Calu3 (cell line): ENCODE data around the gene ARL1. TPM values are rescaled to one million over a fixed set of nuclear protein-coding genes. Genes with fewer than 3 reads are reported as not detected.

Experiments
- Bru-seq: library from RNA; stranded (reverse); fragments of 400-500 nt; gene quantifications from one replicate; lab custom pipeline; 2021; lab: Mats Ljungman, UMichigan
- BruChase-seq, 2 experiments: library from RNA; stranded (reverse); fragments of 400-500 nt; gene quantifications; one replicate each; lab custom pipeline; 2021; lab: Mats Ljungman, UMichigan
- BruUV-seq: library from RNA; stranded (reverse); fragments of 400-500 nt; replicated peaks from 2 replicates; lab custom pipeline; 2021; lab: Mats Ljungman, UMichigan
- CTCF ChIA-PET: fragments of 300-600 bp; sonication (Branson Sonifier 250); formaldehyde crosslinking; loops from one replicate; lab custom pipeline; 2022; ENCODE audit warnings: antibody characterized with exemption; lab: Charles Lee
- DNase-seq: peaks from one replicate; pipeline ENCODE4 v3.0.0; 2022
- H3K27ac Mint-ChIP-seq: one replicate; pipeline ENCODE4 v1.8.0; 2022; ENCODE audit warnings: mixed read lengths; ENCODE audit not compliant: unreplicated experiment
- H3K27me3 Mint-ChIP-seq: one replicate; pipeline ENCODE4 v1.8.0; 2022; ENCODE audit warnings: mixed read lengths; ENCODE audit not compliant: unreplicated experiment
- H3K36me3 Mint-ChIP-seq: one replicate; pipeline ENCODE4 v1.8.0; 2022; ENCODE audit warnings: mild to moderate bottlenecking, moderate library complexity, mixed read lengths; ENCODE audit not compliant: insufficient read depth, unreplicated experiment
- H3K4me1 Mint-ChIP-seq: one replicate; pipeline ENCODE4 v1.8.0; 2022; ENCODE audit warnings: mild to moderate bottlenecking, low read depth, mixed read lengths; ENCODE audit not compliant: unreplicated experiment
- H3K4me3 Mint-ChIP-seq: one replicate; pipeline ENCODE4 v1.8.0; 2022; ENCODE audit warnings: mild to moderate bottlenecking, low read depth, moderate library complexity, mixed read lengths; ENCODE audit not compliant: unreplicated experiment
- H3K9me3 Mint-ChIP-seq: one replicate; pipeline ENCODE4 v1.8.0; 2022; ENCODE audit warnings: low read depth, mixed read lengths; ENCODE audit not compliant: unreplicated experiment
- intact Hi-C: fragments of 100-400 bp; cut with micrococcal nuclease; formaldehyde crosslinking; loops from one replicate; pipeline ENCODE4 v1.10.0; 2022; ENCODE audit not compliant: unreplicated experiment
- long read RNA-seq: library from polyadenylated mRNA; stranded (forward); transcript quantifications from one replicate; pipeline ENCODE4 v2.0.0, GENCODE V29; 2022
- total RNA-seq: library from RNA; stranded (reverse); gene quantifications from 2 replicates; pipeline ENCODE4 v1.2.3, GENCODE V29; 2022
- TF ChIP-seq, protein P1 (sequence below): fragments of 200-600 bp; IDR thresholded peaks from one replicate; pipeline ENCODE4 v1.8.0; 2022; ENCODE audit warnings: antibody characterized with exemption; ENCODE audit not compliant: unreplicated experiment

Gene ARL1
- 131 and 134 TPM in 2 replicates for total RNA-seq
- Bru-seq, nascent RNA, result percentile 87 among the genes with signal in this experiment
- percentile 96 among the genes with signal in this experiment for BruChase-seq, experiment 1, labeled RNA remaining after a 6-hour chase
- percentile 91 among the genes with signal in this experiment for BruChase-seq, experiment 2, labeled RNA remaining after a 2-hour chase
- long read RNA-seq, transcript ARL1-201 (6 exons, 3,241 nt), result major isoform, 127 of 146 reads
- long read RNA-seq, partial matches to known transcripts, result 1 of 146 reads
- long read RNA-seq, other reads (novel, unspliced or antisense), result 17 of 146 reads

DNA sequence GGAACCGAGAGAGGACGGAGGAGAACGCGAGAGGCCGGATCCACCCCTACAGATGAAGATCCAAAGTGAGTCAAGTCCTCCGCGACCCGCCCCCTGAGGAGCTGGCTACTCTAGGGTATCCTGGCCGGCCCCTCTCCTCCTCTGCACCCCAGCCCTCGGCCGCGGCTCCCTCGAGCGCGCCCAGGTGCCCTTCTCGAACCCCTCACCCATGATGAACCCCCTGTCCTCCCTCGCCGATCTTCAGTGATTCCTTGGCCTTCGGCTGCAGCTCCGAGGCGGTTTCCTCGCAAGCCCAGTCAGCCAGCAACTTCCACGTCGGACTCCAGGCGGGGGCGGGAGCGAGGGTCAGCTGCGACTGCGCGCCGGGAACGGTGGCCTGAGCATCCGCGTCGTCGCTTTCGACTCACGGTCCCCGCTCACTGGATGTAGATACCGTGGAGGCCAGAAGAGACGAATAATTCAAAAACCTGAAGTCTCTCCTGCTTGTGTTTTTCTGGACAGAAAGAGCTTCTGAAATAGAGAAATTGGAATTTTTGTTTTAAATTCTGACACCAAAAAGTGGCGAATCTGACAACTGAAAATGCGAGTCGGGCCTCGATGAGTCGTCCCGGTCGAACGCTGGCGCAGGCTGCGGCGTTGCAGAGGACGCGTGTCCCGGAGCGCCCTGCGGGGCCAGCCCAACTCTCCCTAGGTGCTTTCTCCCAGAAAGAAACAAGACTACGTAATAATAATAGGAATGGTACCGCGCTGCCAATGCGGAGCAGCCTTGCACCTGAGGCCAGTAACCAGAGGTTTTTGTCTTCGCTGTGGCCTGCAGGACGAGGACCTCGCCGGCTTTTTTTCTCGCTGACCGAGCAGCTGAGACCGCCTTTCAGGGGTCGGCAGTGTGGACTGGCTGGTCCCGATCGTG, at the start of gene ARL1:
ARL1 (minus strand) TSS at position 337 of the 910 bp plus-strand sequence; CDS start at position 210, 127 bp downstream.
- DNase-seq, result peak; percentile 91
- intact Hi-C loops, result no loop called here
- Mint-ChIP-seq H3K27me3 (peaks cover 6% of the 10 kb centered on the region), H3K36me3 (peaks cover 27% of the 10 kb centered on the region), H3K27ac (peak within 1 kb of the TSS; percentile 98), H3K4me1 (peaks cover 8% of the 10 kb centered on the region), H3K9me3 (no peaks in the 10 kb centered on the region), H3K4me3 (peak within 1 kb of the TSS; percentile 96)
- TF ChIP-seq, protein P1, sequence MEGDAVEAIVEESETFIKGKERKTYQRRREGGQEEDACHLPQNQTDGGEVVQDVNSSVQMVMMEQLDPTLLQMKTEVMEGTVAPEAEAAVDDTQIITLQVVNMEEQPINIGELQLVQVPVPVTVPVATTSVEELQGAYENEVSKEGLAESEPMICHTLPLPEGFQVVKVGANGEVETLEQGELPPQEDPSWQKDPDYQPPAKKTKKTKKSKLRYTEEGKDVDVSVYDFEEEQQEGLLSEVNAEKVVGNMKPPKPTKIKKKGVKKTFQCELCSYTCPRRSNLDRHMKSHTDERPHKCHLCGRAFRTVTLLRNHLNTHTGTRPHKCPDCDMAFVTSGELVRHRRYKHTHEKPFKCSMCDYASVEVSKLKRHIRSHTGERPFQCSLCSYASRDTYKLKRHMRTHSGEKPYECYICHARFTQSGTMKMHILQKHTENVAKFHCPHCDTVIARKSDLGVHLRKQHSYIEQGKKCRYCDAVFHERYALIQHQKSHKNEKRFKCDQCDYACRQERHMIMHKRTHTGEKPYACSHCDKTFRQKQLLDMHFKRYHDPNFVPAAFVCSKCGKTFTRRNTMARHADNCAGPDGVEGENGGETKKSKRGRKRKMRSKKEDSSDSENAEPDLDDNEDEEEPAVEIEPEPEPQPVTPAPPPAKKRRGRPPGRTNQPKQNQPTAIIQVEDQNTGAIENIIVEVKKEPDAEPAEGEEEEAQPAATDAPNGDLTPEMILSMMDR, result no peak
- CTCF ChIA-PET, result interaction anchor here (0.5 to 1.3 kb wide), 4 partner anchors 108 to 487 kb away, joined by 3 to 5 read pairs (median 4); no protein-coding TSS in a partner anchor
- BruUV-seq, result no TSS peak

GRCh38 chr12:101455685-101456084, 48.1 kb upstream of the ARL1 start:
- intact Hi-C loops, result no loop called here
- H3K4me3 Mint-ChIP-seq, result no peak overlapping the region

DNA sequence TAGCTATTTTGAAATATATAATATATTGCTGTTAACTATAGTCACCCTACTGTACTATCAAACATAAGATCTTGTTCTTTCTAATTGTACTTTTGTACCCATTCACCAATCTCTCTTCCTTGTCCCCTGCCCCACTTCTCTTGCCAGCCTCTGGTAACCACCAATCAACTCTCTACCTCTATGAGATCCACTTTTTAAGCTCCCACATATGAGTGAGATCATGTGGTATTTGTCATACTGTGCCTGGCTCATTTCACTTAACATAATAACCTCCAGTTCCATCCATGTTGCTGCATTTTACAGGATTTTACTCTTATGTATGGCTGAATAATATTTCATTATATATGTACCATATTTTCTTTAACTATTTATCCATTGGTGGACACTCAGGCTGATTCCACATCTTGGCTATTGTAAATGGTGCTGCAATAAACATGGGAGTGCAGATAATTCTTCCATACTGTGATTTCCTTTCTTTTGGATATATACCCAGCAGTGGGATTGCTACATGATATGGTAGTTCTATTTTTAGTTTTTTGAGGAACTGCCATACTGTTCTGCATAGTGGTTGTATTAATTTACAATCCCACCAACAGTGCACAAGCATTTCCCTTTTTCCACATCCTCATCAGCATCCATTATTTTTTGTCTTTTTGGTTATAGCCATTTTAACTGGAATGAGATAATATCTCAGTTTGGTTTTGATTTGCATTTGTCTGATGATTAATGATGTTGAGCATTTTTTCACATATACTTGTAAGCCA, 34.1 kb upstream of the ARL1 start:
- Mint-ChIP-seq H3K9me3 (no peaks in the 10 kb centered on the region), H3K27ac (no peak overlapping the region), H3K27me3 (no peaks in the 10 kb centered on the region), H3K4me3 (no peak overlapping the region), H3K4me1 (no peaks in the 10 kb centered on the region), H3K36me3 (no peaks in the 10 kb centered on the region)
- no peak for DNase-seq
- TF ChIP-seq, protein P1, result no peak
- CTCF ChIA-PET, result no interaction called here
- intact Hi-C loops, result no loop called here
- BruUV-seq, result no TSS peak

More at GRCh38 chr12:101455685-101456084, 48.1 kb upstream of the ARL1 start:
- H3K9me3 Mint-ChIP-seq, result peaks cover 6% of the 10 kb centered on the region
- H3K36me3 Mint-ChIP-seq, result peaks cover 5% of the 10 kb centered on the region
- no peak for DNase-seq
- no peak overlapping the region for H3K27ac Mint-ChIP-seq
- TF ChIP-seq, protein P1, result no peak
- H3K27me3 Mint-ChIP-seq, result no peaks in the 10 kb centered on the region
- H3K4me1 Mint-ChIP-seq, result peaks cover 14% of the 10 kb centered on the region
- CTCF ChIA-PET, result no interaction called here
- BruUV-seq, result no TSS peak

GRCh38 chr12:101439236-101439635, 31.7 kb upstream of the ARL1 start:
- H3K36me3 Mint-ChIP-seq, result no peaks in the 10 kb centered on the region
- TF ChIP-seq, protein P1, result no peak
- H3K9me3 Mint-ChIP-seq, result no peaks in the 10 kb centered on the region
- intact Hi-C loops, result no loop called here
- H3K27me3 Mint-ChIP-seq, result no peaks in the 10 kb centered on the region
- no peaks in the 10 kb centered on the region for H3K4me1 Mint-ChIP-seq
- no peak overlapping the region for H3K4me3 Mint-ChIP-seq
- BruUV-seq, result no TSS peak
- DNase-seq, result no peak
- H3K27ac Mint-ChIP-seq, result no peak overlapping the region
- CTCF ChIA-PET, result no interaction called here
